K562 (cell line): Measurements from ENCODE around the gene NUBPL. TPM values are rescaled to one million over a fixed set of nuclear protein-coding genes. Genes with fewer than 3 reads are reported as not detected.

Source experiments
- ATAC-seq: fragments of 200-7000 bp; cut with Tn5 transposase; 3 replicates; pipeline ENCODE4 v1.9.1; 2020; ENCODE audit warnings: moderate library complexity
- BruUV-seq: library from RNA; stranded (reverse); fragments of 400-500 nt; replicated peaks from 2 replicates; lab custom pipeline; 2021; lab: Mats Ljungman, UMichigan
- CTCF ChIA-PET: fragments of 300-600 bp; formaldehyde crosslinking; extraction: SDS; loops from one replicate; lab custom pipeline; 2021; ENCODE audit warnings: low intra/inter-chr PET ratio; lab: Yijun Ruan, JAX
- POLR2A ChIA-PET: fragments of 300-600, 350-650 bp; sonication (Branson Sonifier 250); formaldehyde crosslinking; extraction: SDS; loops from one replicate; lab custom pipeline; 2021; ENCODE audit warnings: antibody characterized with exemption, inconsistent platforms; lab: Yijun Ruan, JAX
- DNase-seq, 4 experiments: peaks; one replicate each; pipeline versions ENCODE4 v3.0.0 to v3.0.0-alpha.2; 2011 to 2018; ENCODE audit warnings: low spot score in 3 of 4, mixed read lengths in 3 of 4; ENCODE audit errors: extremely low read depth in 1 of 4
- FAIRE-seq: peaks from 2 replicates; lab custom pipeline; 2011; peaks lifted over from hg19 to GRCh38; lab: Jason Lieb, UNC
- H2AFZ ChIP-seq: 2 replicates; pipeline ENCODE4 v1.6.0; 2011; ENCODE audit warnings: low read depth, low read length, control low read depth, inconsistent platforms
- H3K27ac ChIP-seq: fragments of 200-600 bp; 3 replicates; pipeline ENCODE4 v1.8.0; 2011; ENCODE audit warnings: low read depth, mild to moderate bottlenecking, control low read depth, inconsistent platforms, low read length, moderate library complexity, mixed read lengths; ENCODE audit errors: extremely low read depth
- H3K27me3 ChIP-seq, 2 experiments: fragments of 300-600 bp in 1 of 2; 2 replicates in 1 of 2; 3 replicates in 1 of 2; pipeline versions ENCODE4 v1.6.0 to v1.8.0; 2011; ENCODE audit warnings: inconsistent platforms in 2 of 2, low read length in 2 of 2, mild to moderate bottlenecking in 1 of 2, mixed read lengths in 1 of 2, moderate library complexity in 1 of 2; ENCODE audit not compliant: control insufficient read depth in 2 of 2, insufficient read depth in 2 of 2
- H3K36me3 ChIP-seq: fragments of 300-600 bp; 3 replicates; pipeline ENCODE4 v1.8.0; 2011; ENCODE audit warnings: mild to moderate bottlenecking, low read length, inconsistent platforms; ENCODE audit not compliant: control insufficient read depth, insufficient read depth
- H3K4me1 ChIP-seq, 2 experiments: fragments of 200-600 bp in 1 of 2; replicated peaks in 1 of 2; 2 replicates in 1 of 2; 3 replicates in 1 of 2; pipeline versions ENCODE4 v1.5.1 to v1.8.0; 2011; ENCODE audit warnings: inconsistent platforms in 2 of 2, low read length in 2 of 2, mild to moderate bottlenecking in 1 of 2, mixed read lengths in 1 of 2, moderate library complexity in 1 of 2; ENCODE audit not compliant: control insufficient read depth in 2 of 2, insufficient read depth in 2 of 2
- H3K4me2 ChIP-seq: 2 replicates; pipeline ENCODE4 v1.6.1; 2011; ENCODE audit warnings: low read length, control low read depth, inconsistent platforms, mixed read lengths; ENCODE audit not compliant: insufficient read depth
- H3K4me3 ChIP-seq: fragments of 200-600 bp; sonication (generic), shearing (Covaris generic); 2 replicates; pipeline ENCODE4 v1.5.1; 2016; ENCODE audit warnings: control low read depth, inconsistent platforms
- H3K79me2 ChIP-seq: fragments of 200-600 bp; 3 replicates; pipeline ENCODE4 v1.8.0; 2011; ENCODE audit warnings: low read length, inconsistent platforms; ENCODE audit not compliant: control insufficient read depth, insufficient read depth
- H3K9ac ChIP-seq, 2 experiments: 2 replicates each; pipeline versions ENCODE4 v1.6.0 to v1.6.1; 2011; ENCODE audit warnings: low read depth in 2 of 2, low read length in 2 of 2, control low read depth in 1 of 2, inconsistent platforms in 1 of 2, mild to moderate bottlenecking in 1 of 2, mixed read lengths in 1 of 2; ENCODE audit not compliant: insufficient read depth in 1 of 2
- H3K9me1 ChIP-seq: one replicate; pipeline ENCODE4 v1.6.0; 2011; ENCODE audit warnings: inconsistent platforms, mild to moderate bottlenecking, low read length, moderate library complexity; ENCODE audit not compliant: control insufficient read depth, insufficient read depth
- H3K9me3 ChIP-seq: replicated peaks from 2 replicates; pipeline ENCODE4 v1.5.1; 2011; ENCODE audit warnings: low read depth, low read length, inconsistent platforms; ENCODE audit not compliant: control insufficient read depth, insufficient read depth
- H4K20me1 ChIP-seq: replicated peaks from 2 replicates; pipeline ENCODE4 v1.6.1; 2011; ENCODE audit warnings: low read length, inconsistent platforms, mixed read lengths; ENCODE audit not compliant: control insufficient read depth, insufficient read depth
- CHD4 ChIP-seq: fragments of 200-600 bp; sonication (generic); IDR thresholded peaks from 3 replicates; pipeline ENCODE4 v1.6.1; 2012; ENCODE audit warnings: low read depth, mild to moderate bottlenecking, mixed read lengths, low read length, inconsistent platforms; ENCODE audit not compliant: insufficient read depth, insufficient replicate concordance, poor library complexity, severe bottlenecking
- GATA2 ChIP-seq: sonication (generic); formaldehyde crosslinking; IDR thresholded peaks from 2 replicates; pipeline ENCODE4 v1.4.0; 2020; ENCODE audit warnings: mild to moderate bottlenecking, missing genetic modification reagents
- KAT8 ChIP-seq: fragments of 450-650 bp; IDR thresholded peaks from 2 replicates; pipeline ENCODE4 v1.6.1; 2016; ENCODE audit warnings: low read depth, mild to moderate bottlenecking
- KDM1A ChIP-seq, 2 experiments: fragments of 450-650 bp; IDR thresholded peaks; 2 replicates each; pipeline ENCODE4 v1.6.1; 2016; ENCODE audit warnings: mild to moderate bottlenecking in 2 of 2
- KLF1 ChIP-seq: fragments of 450-650 bp; IDR thresholded peaks from 2 replicates; pipeline ENCODE4 v1.6.1; 2016; ENCODE audit warnings: missing genetic modification characterization, missing compliant biosample characterization
- MGA ChIP-seq: fragments of 450-650 bp; IDR thresholded peaks from 2 replicates; pipeline ENCODE4 v1.6.1; 2016; ENCODE audit warnings: mild to moderate bottlenecking, moderate library complexity
- SRSF7 ChIP-seq: fragments of 200-400 bp; formaldehyde crosslinking; optimal IDR thresholded peaks from 2 replicates; pipeline ENCODE3; 2017; ENCODE audit warnings: mild to moderate bottlenecking, low read depth, low read length
- SUPT5H ChIP-seq: fragments of 450-650 bp; IDR thresholded peaks from 2 replicates; pipeline ENCODE4 v1.6.1; 2016
- TAF15 ChIP-seq: fragments of 200-400 bp; formaldehyde crosslinking; IDR thresholded peaks from 2 replicates; pipeline ENCODE4 v1.6.1; 2017; ENCODE audit warnings: mild to moderate bottlenecking, low read depth, low read length, moderate library complexity
- TEAD4 ChIP-seq, 2 experiments: sonication (generic) in 1 of 2; formaldehyde crosslinking in 1 of 2; IDR thresholded peaks; 2 replicates each; pipeline versions ENCODE4 v1.6.1 to v1.8.0; 2012 to 2022; ENCODE audit warnings: borderline replicate concordance in 1 of 2, inconsistent platforms in 1 of 2, low read length in 1 of 2, mild to moderate bottlenecking in 1 of 2, missing genetic modification reagents in 1 of 2
- ZBTB2 ChIP-seq: fragments of 450-650 bp; IDR thresholded peaks from 2 replicates; pipeline ENCODE4 v1.6.1; 2016; ENCODE audit warnings: antibody characterized with exemption
- in situ Hi-C: fragments of 300-500 bp; cut with MboI; formaldehyde crosslinking; loops from 4 replicates; pipeline ENCODE4 v1.15.0; 2018; ENCODE audit warnings: inconsistent platforms, mixed read lengths
- intact Hi-C: fragments of 100-400 bp; cut with micrococcal nuclease; formaldehyde crosslinking; loops from 2 replicates; pipeline ENCODE4 v1.14.2; 2022
- polyA plus RNA-seq, 8 experiments: library from polyadenylated mRNA; depleted of rRNA in 4 of 8; stranded (reverse) in 5 of 8; unstranded in 3 of 8; fragments of >200 nt; fragmentation: Nextera tagmentation in 2 of 8; fragmentation: Illumina TruSeq in 1 of 8; extraction: Ambion mirVana in 2 of 8; extraction: Trizol in 1 of 8; gene quantifications; 2 replicates each; pipeline versions ENCODE4 v1.2.1 to v1.2.3, GENCODE V29; 2011 to 2014; ENCODE audit warnings: inconsistent platforms in 1 of 8, missing spikeins in 1 of 8
- total RNA-seq, 7 experiments: library from RNA; depleted of rRNA in 6 of 7; stranded (reverse); fragments of >200 nt in 6 of 7; fragmentation: Illumina TruSeq in 2 of 7; extraction: Trizol in 2 of 7; gene quantifications; 2 replicates each; pipeline versions ENCODE4 v1.2.1 to v1.2.3, GENCODE V29; 2011 to 2021; ENCODE audit warnings: low replicate concordance in 1 of 7

Gene NUBPL
- total and polyA plus RNA-seq, 9 of the 15 experiments (the other 6 are each of a cell fraction or from before 2014, with no cell fraction given), result 3.2 to 8.7 (median 6.1) TPM

- no peak overlapping the region for H3K27ac ChIP-seq
- H3K27me3 ChIP-seq, result no peaks in the 10 kb centered on the region
- H3K4me1 ChIP-seq, result no peaks in the 10 kb centered on the region
- no peak for TF ChIP-seq KLF1 (tag)
- TF ChIP-seq GATA2 (CRISPR knock-in tag), result no peak
- no peak for TF ChIP-seq SUPT5H
- no peak for TF ChIP-seq KDM1A (IDR thresholded peaks at IDR 0.05)
- no peak for TF ChIP-seq ZBTB2
- no peak for TF ChIP-seq MGA
- TF ChIP-seq SRSF7, result no peak
- no peak for TF ChIP-seq KAT8
- no peak for TF ChIP-seq CHD4
- TF ChIP-seq TEAD4 (IDR thresholded peaks at IDR 0.05; ENCODE audit: low read length), result no peak
- no peak for TF ChIP-seq TEAD4 (CRISPR knock-in tag; IDR thresholded peaks at IDR 0.05; ENCODE audit: borderline replicate concordance)
- TF ChIP-seq TAF15, result no peak
- TF ChIP-seq, all 486 proteins: peak for 0
- no peak overlapping the region for H3K4me3 ChIP-seq
- H3K9ac ChIP-seq, result no peak overlapping the region
- ChIA-PET CTCF (no interaction called here), POLR2A (interaction anchor here (1.0 kb wide), 1 partner anchor 17 kb away, joined by 3 read pairs; no protein-coding TSS in a partner anchor)
- H3K4me2 ChIP-seq, result no peak overlapping the region
- no TSS peak for BruUV-seq
- ATAC-seq (no peak), FAIRE-seq (no peak), DNase-seq (no peak)
- H2AFZ ChIP-seq, result no peak overlapping the region
- in situ Hi-C loops (no loop called here), intact Hi-C loops (no loop called here)
- no peaks in the 10 kb centered on the region for H3K9me3 ChIP-seq
- H4K20me1 ChIP-seq, result no peaks in the 10 kb centered on the region
- H3K79me2 ChIP-seq, result no peaks in the 10 kb centered on the region
- no peaks in the 10 kb centered on the region for H3K36me3 ChIP-seq
- no peaks in the 10 kb centered on the region for H3K9me1 ChIP-seq
Observed at GRCh38 chr14:31768355-31768754, 207.2 kb downstream of the NUBPL start.
